ENCODE measurements around the gene FSTL5.

The FSTL5 gene

DNA sequence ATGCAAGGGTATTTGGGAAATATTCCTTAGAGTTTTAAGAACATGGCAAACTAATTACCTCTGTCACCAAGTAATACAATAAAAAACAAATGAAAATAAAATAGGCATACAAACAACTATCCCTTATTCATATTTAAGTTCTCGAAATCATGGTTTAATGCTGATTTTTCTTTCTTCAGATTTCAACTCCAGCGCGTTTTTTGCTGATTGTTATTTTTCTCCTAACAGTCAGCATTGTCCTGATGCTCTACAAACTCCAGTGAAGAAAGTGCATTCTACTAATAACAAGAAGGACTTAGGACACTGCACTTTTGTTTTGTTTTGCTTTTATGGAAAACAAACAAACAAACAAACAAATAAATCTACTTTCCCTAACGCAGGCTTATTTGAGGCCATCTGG, 282.4 kb downstream of the FSTL5 start:
- Histone ChIP-seq H3K27ac (ENCODE audit: low read length, poor library complexity, severe bottlenecking) (no peak overlapping the region), H2BK5ac (ENCODE audit: low read depth, low read length, poor library complexity, severe bottlenecking) (no peak overlapping the region), H3K9me3 (ENCODE audit: control insufficient read depth, low read length) (no peaks in the 10 kb centered on the region), H3K9ac (ENCODE audit: low read length) (no peak overlapping the region), H3K4ac (ENCODE audit: low read depth in 1 of 2, low read length in 2 of 2) (no peak overlapping the region), H3K23ac (ENCODE audit: low read length in 2 of 2) (no peak overlapping the region), H2AK5ac (ENCODE audit: low read length, severe bottlenecking) (no peak overlapping the region), H3K14ac (ENCODE audit: low read length in 2 of 2) (no peak overlapping the region), H3K36me3 (ENCODE audit: control insufficient read depth in 1 of 2, insufficient read depth in 2 of 2, low read depth in 1 of 2, low read length in 2 of 2) (no peaks in the 10 kb centered on the region), H4K8ac (ENCODE audit: low read length) (no peak overlapping the region), H3K4me2 (ENCODE audit: low read length, poor library complexity, severe bottlenecking) (no peak overlapping the region), H3K4me3 (ENCODE audit: insufficient read depth in 1 of 2, low read depth in 1 of 2, low read length in 2 of 2) (no peak overlapping the region), H4K91ac (ENCODE audit: low read length) (no peak overlapping the region), H2AFZ (ENCODE audit: low read depth, low read length) (no peak overlapping the region), H3K27me3 (ENCODE audit: control insufficient read depth in 1 of 2, insufficient read depth in 1 of 2, low read length in 2 of 2) (no peaks in the 10 kb centered on the region), H2BK15ac (ENCODE audit: low read depth, poor library complexity, severe bottlenecking) (no peak overlapping the region), H3K79me1 (replicated peaks; ENCODE audit: low read length, poor library complexity, severe bottlenecking) (no peaks in the 10 kb centered on the region), H2BK120ac (ENCODE audit: low read depth, low read length) (no peak overlapping the region), H2BK12ac (ENCODE audit: low read length in 2 of 2) (no peak overlapping the region), H3K18ac (ENCODE audit: low read depth in 1 of 2, low read length in 2 of 2) (no peak overlapping the region), H3K4me1 (ENCODE audit: control insufficient read depth, insufficient read depth, low read depth, low read length) (no peaks in the 10 kb centered on the region)
- 100% methylated on average over 3 of the region's 4 CpGs for WGBS
- DNase-seq: no peak

DNA sequence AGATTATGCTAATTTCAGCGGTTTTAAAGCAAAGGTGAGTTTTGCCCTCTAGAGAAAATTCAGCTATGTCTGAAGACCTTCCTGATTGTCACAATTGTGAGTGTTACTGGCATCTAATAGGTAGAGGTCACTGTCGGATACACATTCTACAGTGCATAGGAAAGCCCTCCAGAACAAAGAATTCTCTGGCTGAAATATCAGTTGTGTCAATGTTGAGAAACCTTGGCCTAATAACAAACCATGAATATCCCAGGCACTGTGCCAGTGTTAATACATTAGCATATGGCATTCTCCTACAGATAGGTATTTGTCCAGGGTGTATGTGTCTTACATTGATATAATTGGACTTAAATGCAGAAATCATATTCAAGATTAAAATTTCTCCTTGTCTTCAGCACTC, 294.3 kb downstream of the FSTL5 start:
- Histone ChIP-seq H3K9ac (ENCODE audit: low read length) (no peak overlapping the region), H3K36me3 (ENCODE audit: control insufficient read depth in 1 of 2, insufficient read depth in 2 of 2, low read depth in 1 of 2, low read length in 2 of 2) (no peaks in the 10 kb centered on the region), H4K8ac (ENCODE audit: low read length) (no peak overlapping the region), H2AFZ (ENCODE audit: low read depth, low read length) (no peak overlapping the region), H3K14ac (ENCODE audit: low read length in 2 of 2) (no peak overlapping the region), H3K27ac (ENCODE audit: low read length, poor library complexity, severe bottlenecking) (no peak overlapping the region), H3K79me1 (replicated peaks; ENCODE audit: low read length, poor library complexity, severe bottlenecking) (no peaks in the 10 kb centered on the region), H2BK12ac (ENCODE audit: low read length in 2 of 2) (no peak overlapping the region), H2BK5ac (ENCODE audit: low read depth, low read length, poor library complexity, severe bottlenecking) (no peak overlapping the region), H4K91ac (ENCODE audit: low read length) (no peak overlapping the region), H3K27me3 (ENCODE audit: control insufficient read depth in 1 of 2, insufficient read depth in 1 of 2, low read length in 2 of 2) (no peaks in the 10 kb centered on the region), H3K18ac (ENCODE audit: low read depth in 1 of 2, low read length in 2 of 2) (no peak overlapping the region), H3K4me1 (ENCODE audit: control insufficient read depth, insufficient read depth, low read depth, low read length) (no peaks in the 10 kb centered on the region), H3K4me2 (ENCODE audit: low read length, poor library complexity, severe bottlenecking) (no peak overlapping the region), H2AK5ac (ENCODE audit: low read length, severe bottlenecking) (no peak overlapping the region), H3K4me3 (ENCODE audit: insufficient read depth in 1 of 2, low read depth in 1 of 2, low read length in 2 of 2) (no peak overlapping the region), H3K4ac (ENCODE audit: low read depth in 1 of 2, low read length in 2 of 2) (no peak overlapping the region), H2BK15ac (ENCODE audit: low read depth, poor library complexity, severe bottlenecking) (no peak overlapping the region), H3K23ac (ENCODE audit: low read length in 2 of 2) (no peak overlapping the region), H3K9me3 (ENCODE audit: control insufficient read depth, low read length) (no peaks in the 10 kb centered on the region), H2BK120ac (ENCODE audit: low read depth, low read length) (no peak overlapping the region)
- DNase-seq: no peak
- WGBS: 100% methylated on average over 2 of the region's 2 CpGs

DNA sequence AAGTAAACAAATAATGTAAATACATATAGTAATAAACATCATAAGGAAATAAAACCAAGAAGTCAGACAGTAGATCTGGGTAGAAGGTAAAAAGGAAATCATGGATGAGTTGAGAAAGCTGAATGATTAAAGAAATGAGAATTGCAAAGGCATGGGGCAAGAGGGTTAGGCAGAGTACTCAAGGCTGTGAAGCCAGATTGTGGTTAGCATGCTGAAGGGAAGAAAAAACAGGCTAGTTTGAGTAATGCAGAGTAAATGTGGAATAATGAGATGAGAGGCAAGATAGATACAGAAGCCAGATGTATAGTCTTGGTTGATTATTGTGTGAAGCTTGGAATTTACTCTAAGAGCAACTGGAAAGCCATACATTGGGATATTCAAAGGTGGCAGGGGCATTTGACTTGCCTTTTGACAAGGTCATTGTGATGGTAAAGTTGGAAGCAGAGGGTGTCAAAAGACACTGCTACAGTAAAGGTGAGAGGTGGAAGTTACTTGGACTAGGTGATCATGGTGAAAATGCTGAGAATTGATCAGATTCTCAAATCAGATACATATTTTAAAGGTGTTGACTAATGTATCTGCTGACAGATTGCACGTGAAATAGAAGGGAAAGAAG, 307.0 kb downstream of the FSTL5 start:
- no peaks in the 10 kb centered on the region for H3K36me3 ChIP-seq (ENCODE audit: control insufficient read depth in 1 of 2, insufficient read depth in 2 of 2, low read depth in 1 of 2, low read length in 2 of 2)
- H3K4ac ChIP-seq (ENCODE audit: low read depth in 1 of 2, low read length in 2 of 2): no peak overlapping the region
- no peaks in the 10 kb centered on the region for H3K27me3 ChIP-seq (ENCODE audit: control insufficient read depth in 1 of 2, insufficient read depth in 1 of 2, low read length in 2 of 2)
- no peaks in the 10 kb centered on the region for H3K4me1 ChIP-seq (ENCODE audit: control insufficient read depth, insufficient read depth, low read depth, low read length)
- H3K14ac ChIP-seq (ENCODE audit: low read length in 2 of 2): no peak overlapping the region
- no peak overlapping the region for H2BK15ac ChIP-seq (ENCODE audit: low read depth, poor library complexity, severe bottlenecking)
- no peak overlapping the region for H4K8ac ChIP-seq (ENCODE audit: low read length)
- no peak overlapping the region for H3K18ac ChIP-seq (ENCODE audit: low read depth in 1 of 2, low read length in 2 of 2)
- H2AFZ ChIP-seq (ENCODE audit: low read depth, low read length): no peak overlapping the region
- no peak overlapping the region for H3K9ac ChIP-seq (ENCODE audit: low read length)
- no peak overlapping the region for H3K23ac ChIP-seq (ENCODE audit: low read length in 2 of 2)
- no peak overlapping the region for H2AK5ac ChIP-seq (ENCODE audit: low read length, severe bottlenecking)
- no peak overlapping the region for H2BK5ac ChIP-seq (ENCODE audit: low read depth, low read length, poor library complexity, severe bottlenecking)
- no peak overlapping the region for H2BK120ac ChIP-seq (ENCODE audit: low read depth, low read length)
- no peak overlapping the region for H3K4me3 ChIP-seq (ENCODE audit: insufficient read depth in 1 of 2, low read depth in 1 of 2, low read length in 2 of 2)
- H2BK12ac ChIP-seq (ENCODE audit: low read length in 2 of 2): no peak overlapping the region
- no peak overlapping the region for H3K4me2 ChIP-seq (ENCODE audit: low read length, poor library complexity, severe bottlenecking)
- H3K9me3 ChIP-seq (ENCODE audit: control insufficient read depth, low read length): peaks cover 8% of the 10 kb centered on the region
- no peaks in the 10 kb centered on the region for H3K79me1 ChIP-seq (replicated peaks; ENCODE audit: low read length, poor library complexity, severe bottlenecking)
- peak; percentile 16 for DNase-seq
- no peak overlapping the region for H4K91ac ChIP-seq (ENCODE audit: low read length)
- no peak overlapping the region for H3K27ac ChIP-seq (ENCODE audit: low read length, poor library complexity, severe bottlenecking)
- WGBS: no CpG with 5 or more reads among the region's 1 CpG

DNA sequence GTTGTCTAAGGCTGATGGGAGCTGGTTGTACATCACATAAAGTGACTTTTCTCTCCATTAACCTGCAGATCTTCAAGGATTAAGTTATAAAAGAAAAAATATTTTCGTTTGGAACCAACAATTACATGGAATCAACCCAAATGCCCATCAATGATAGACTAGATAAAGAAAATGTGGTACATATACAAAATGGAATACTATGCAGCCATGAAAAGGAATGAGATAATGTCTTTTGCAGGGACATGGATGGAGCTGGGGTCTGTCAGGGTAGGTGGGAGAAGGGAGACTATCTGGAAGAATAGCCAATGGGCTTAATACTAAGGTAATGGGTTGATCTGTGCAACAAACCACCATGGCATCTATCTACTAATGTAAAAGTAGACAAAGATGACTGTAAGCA, 313.2 kb downstream of the FSTL5 start:
- H3K23ac ChIP-seq (ENCODE audit: low read length in 2 of 2): no peak overlapping the region
- H2BK120ac ChIP-seq (ENCODE audit: low read depth, low read length): no peak overlapping the region
- no peak overlapping the region for H4K8ac ChIP-seq (ENCODE audit: low read length)
- no peak overlapping the region for H3K4ac ChIP-seq (ENCODE audit: low read depth in 1 of 2, low read length in 2 of 2)
- no peak overlapping the region for H3K4me2 ChIP-seq (ENCODE audit: low read length, poor library complexity, severe bottlenecking)
- no peak overlapping the region for H4K91ac ChIP-seq (ENCODE audit: low read length)
- H2AFZ ChIP-seq (ENCODE audit: low read depth, low read length): no peak overlapping the region
- no peaks in the 10 kb centered on the region for H3K79me1 ChIP-seq (replicated peaks; ENCODE audit: low read length, poor library complexity, severe bottlenecking)
- no peaks in the 10 kb centered on the region for H3K36me3 ChIP-seq (ENCODE audit: control insufficient read depth in 1 of 2, insufficient read depth in 2 of 2, low read depth in 1 of 2, low read length in 2 of 2)
- H3K4me1 ChIP-seq (ENCODE audit: control insufficient read depth, insufficient read depth, low read depth, low read length): no peaks in the 10 kb centered on the region
- H2BK5ac ChIP-seq (ENCODE audit: low read depth, low read length, poor library complexity, severe bottlenecking): no peak overlapping the region
- H2BK15ac ChIP-seq (ENCODE audit: low read depth, poor library complexity, severe bottlenecking): no peak overlapping the region
- H3K27ac ChIP-seq (ENCODE audit: low read length, poor library complexity, severe bottlenecking): no peak overlapping the region
- H2AK5ac ChIP-seq (ENCODE audit: low read length, severe bottlenecking): no peak overlapping the region
- H3K18ac ChIP-seq (ENCODE audit: low read depth in 1 of 2, low read length in 2 of 2): no peak overlapping the region
- H3K14ac ChIP-seq (ENCODE audit: low read length in 2 of 2): no peak overlapping the region
- H3K4me3 ChIP-seq (ENCODE audit: insufficient read depth in 1 of 2, low read depth in 1 of 2, low read length in 2 of 2): no peak overlapping the region
- whole genome bisulfite sequencing: no CpG with 5 or more reads among the region's 1 CpG
- no peaks in the 10 kb centered on the region for H3K27me3 ChIP-seq (ENCODE audit: control insufficient read depth in 1 of 2, insufficient read depth in 1 of 2, low read length in 2 of 2)
- H2BK12ac ChIP-seq (ENCODE audit: low read length in 2 of 2): no peak overlapping the region
- H3K9ac ChIP-seq (ENCODE audit: low read length): no peak overlapping the region
- no peak for DNase-seq
- H3K9me3 ChIP-seq (ENCODE audit: control insufficient read depth, low read length): peaks cover 16% of the 10 kb centered on the region
